HG03139 (cell line): ENCODE measurements around the gene LFNG.

Source experiments
- ATAC-seq: cut with Tn5 transposase; IDR thresholded peaks from one replicate; pipeline ENCODE4 v1.9.1; 2021; ENCODE audit not compliant: unreplicated experiment

The LFNG gene

GRCh38 chr7:2501947-2502646 lies 17.5 kb upstream of the LFNG start:
- no peak for ATAC-seq

- no peak for ATAC-seq
These were observed 17.0 kb upstream of the LFNG start for GRCh38 chr7:2502647-2502966.

GRCh38 chr7:2503056-2503941 lies 16.3 kb upstream of the LFNG start:
- no peak for ATAC-seq

GRCh38 chr7:2504128-2504888 lies 15.3 kb upstream of the LFNG start:
- no peak for ATAC-seq

GRCh38 chr7:2504889-2505375 lies 14.6 kb upstream of the LFNG start:
- ATAC-seq: no peak

GRCh38 chr7:2505401-2505800 lies 14.2 kb upstream of the LFNG start:
- ATAC-seq: no peak

- ATAC-seq: no peak
These were observed 12.2 kb upstream of the LFNG start for GRCh38 chr7:2507208-2507916.

GRCh38 chr7:2507917-2508306 lies 11.7 kb upstream of the LFNG start:
- no peak for ATAC-seq

GRCh38 chr7:2508327-2509215 lies 11.0 kb upstream of the LFNG start:
- peak; percentile 35 for ATAC-seq

GRCh38 chr7:2509298-2509906 lies 10.2 kb upstream of the LFNG start:
- no peak for ATAC-seq

- ATAC-seq: no peak
These were observed 9.3 kb upstream of the LFNG start for GRCh38 chr7:2510130-2510776.

- ATAC-seq: no peak
These were observed 8.4 kb upstream of the LFNG start for GRCh38 chr7:2510909-2511768.

- no peak for ATAC-seq
These were observed 7.8 kb upstream of the LFNG start for GRCh38 chr7:2511769-2512168.

- no peak for ATAC-seq
These were observed 7.4 kb upstream of the LFNG start for GRCh38 chr7:2512179-2512661.

- ATAC-seq: no peak
These were observed 6.9 kb upstream of the LFNG start for GRCh38 chr7:2512713-2513112.

GRCh38 chr7:2513702-2514101 lies 5.9 kb upstream of the LFNG start:
- no peak for ATAC-seq

- ATAC-seq: no peak
These were observed 4.8 kb upstream of the LFNG start for GRCh38 chr7:2514473-2515423.
